Measurements from ENCODE around the gene CMKLR1. TPM values are rescaled to one million over a fixed set of nuclear protein-coding genes. Genes with fewer than 3 reads are reported as not detected.

CMKLR1 gene
- total RNA-seq, 3 donors from 2014 or later (not counting 1 experiment from before 2014, with no cell fraction given) = 40.7 to 99.1 (median 63.2) TPM

DNA sequence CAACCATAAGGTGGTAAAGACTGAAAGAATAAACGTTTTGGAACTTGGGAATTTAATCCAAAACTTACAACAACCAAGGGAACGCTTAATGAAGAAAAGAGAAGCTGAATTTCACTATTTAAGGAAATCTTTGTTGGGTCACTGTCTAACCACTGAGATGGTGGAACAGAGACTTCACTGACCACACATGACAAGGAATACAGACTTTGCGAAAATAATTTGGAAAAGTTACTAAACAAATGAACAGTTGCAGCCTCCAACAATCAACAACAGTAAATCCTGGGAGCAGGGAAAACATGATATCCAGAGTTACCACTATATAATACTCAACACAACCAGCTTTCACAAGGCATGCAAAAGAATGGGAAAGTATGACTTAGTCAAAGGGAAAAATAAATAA, 79.1 kb downstream of the CMKLR1 start:
- Mint-ChIP-seq H3K36me3 (peaks cover 22% of the 10 kb centered on the region), H3K27ac (no peak overlapping the region), H3K9me3 (peaks cover 4 to 11% of the 10 kb centered on the region in 2 donors), H3K4me1 (peaks cover 5 to 6% of the 10 kb centered on the region in 2 donors), H3K27me3 (ENCODE audit: low read depth in 2 of 2) (peaks cover 0 to 2% of the 10 kb centered on the region in 2 donors), H3K4me3 (no peak overlapping the region)
- H3K4me3 ChIP-seq (ENCODE audit: low read length) = no peak overlapping the region
- 100% methylated on average over 1 of the region's 3 CpGs for WGBS (ENCODE audit: insufficient coverage)
- intact Hi-C loops (cut with micrococcal nuclease) = no loop called here
- no peak for DNase-seq
- no peak for ATAC-seq
- no peaks in the 10 kb centered on the region for H3K4me1 ChIP-seq (ENCODE audit: control insufficient read depth, insufficient read depth, low read length)
- no peak overlapping the region for H3K27ac ChIP-seq (ENCODE audit: low read length)
- peaks cover 2% of the 10 kb centered on the region for H3K9me3 ChIP-seq (ENCODE audit: control insufficient read depth, insufficient read depth, low read length)
- no peaks in the 10 kb centered on the region for H3K27me3 ChIP-seq (ENCODE audit: control insufficient read depth, insufficient read depth, low read length)
- H3K36me3 ChIP-seq (ENCODE audit: control insufficient read depth, insufficient read depth, low read length) = no peaks in the 10 kb centered on the region
- TF ChIP-seq, protein P1, sequence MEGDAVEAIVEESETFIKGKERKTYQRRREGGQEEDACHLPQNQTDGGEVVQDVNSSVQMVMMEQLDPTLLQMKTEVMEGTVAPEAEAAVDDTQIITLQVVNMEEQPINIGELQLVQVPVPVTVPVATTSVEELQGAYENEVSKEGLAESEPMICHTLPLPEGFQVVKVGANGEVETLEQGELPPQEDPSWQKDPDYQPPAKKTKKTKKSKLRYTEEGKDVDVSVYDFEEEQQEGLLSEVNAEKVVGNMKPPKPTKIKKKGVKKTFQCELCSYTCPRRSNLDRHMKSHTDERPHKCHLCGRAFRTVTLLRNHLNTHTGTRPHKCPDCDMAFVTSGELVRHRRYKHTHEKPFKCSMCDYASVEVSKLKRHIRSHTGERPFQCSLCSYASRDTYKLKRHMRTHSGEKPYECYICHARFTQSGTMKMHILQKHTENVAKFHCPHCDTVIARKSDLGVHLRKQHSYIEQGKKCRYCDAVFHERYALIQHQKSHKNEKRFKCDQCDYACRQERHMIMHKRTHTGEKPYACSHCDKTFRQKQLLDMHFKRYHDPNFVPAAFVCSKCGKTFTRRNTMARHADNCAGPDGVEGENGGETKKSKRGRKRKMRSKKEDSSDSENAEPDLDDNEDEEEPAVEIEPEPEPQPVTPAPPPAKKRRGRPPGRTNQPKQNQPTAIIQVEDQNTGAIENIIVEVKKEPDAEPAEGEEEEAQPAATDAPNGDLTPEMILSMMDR (IDR thresholded peaks at IDR 0.05) = no peak

- Mint-ChIP-seq H3K27me3 (ENCODE audit: low read depth in 2 of 2) (peaks cover 0 to 6% of the 10 kb centered on the region in 2 donors), H3K9me3 (peaks cover 4 to 11% of the 10 kb centered on the region in 2 donors), H3K36me3 (peaks cover 22% of the 10 kb centered on the region), H3K4me3 (no peak overlapping the region), H3K27ac (no peak overlapping the region), H3K4me1 (peaks cover 11 to 16% of the 10 kb centered on the region in 2 donors)
- no peaks in the 10 kb centered on the region for H3K27me3 ChIP-seq (ENCODE audit: control insufficient read depth, insufficient read depth, low read length)
- no peak overlapping the region for H3K27ac ChIP-seq (ENCODE audit: low read length)
- ATAC-seq (no peak), DNase-seq (no peak)
- intact Hi-C loops (cut with micrococcal nuclease) = no loop called here
- peaks cover 5% of the 10 kb centered on the region for H3K4me1 ChIP-seq (ENCODE audit: control insufficient read depth, insufficient read depth, low read length)
- TF ChIP-seq, protein P1 (IDR thresholded peaks at IDR 0.05) = no peak
- peaks cover 2% of the 10 kb centered on the region for H3K9me3 ChIP-seq (ENCODE audit: control insufficient read depth, insufficient read depth, low read length)
- H3K36me3 ChIP-seq (ENCODE audit: control insufficient read depth, insufficient read depth, low read length) = no peaks in the 10 kb centered on the region
- WGBS (ENCODE audit: insufficient coverage) = 94% methylated on average over 2 of the region's 4 CpGs
- no peak overlapping the region for H3K4me3 ChIP-seq (ENCODE audit: low read length)
Observed at GRCh38 chr12:108257610-108258106, 81.5 kb downstream of the CMKLR1 start.

- ATAC-seq (peak in 1 of 3 donors; percentile 32), DNase-seq (no peak)
- no peaks in the 10 kb centered on the region for H3K36me3 ChIP-seq (ENCODE audit: control insufficient read depth, insufficient read depth, low read length)
- TF ChIP-seq, protein P1 (IDR thresholded peaks at IDR 0.05) = no peak
- peaks cover 0 to 6% of the 10 kb centered on the region in 2 donors for H3K27me3 Mint-ChIP-seq (ENCODE audit: low read depth in 2 of 2)
- no peak overlapping the region for H3K4me3 Mint-ChIP-seq
- peaks cover 2 to 11% of the 10 kb centered on the region in 2 donors for H3K9me3 Mint-ChIP-seq
- H3K4me1 Mint-ChIP-seq = peaks cover 11 to 16% of the 10 kb centered on the region in 2 donors
- H3K4me3 ChIP-seq (ENCODE audit: low read length) = no peak overlapping the region
- no peak overlapping the region for H3K27ac Mint-ChIP-seq
- H3K27me3 ChIP-seq (ENCODE audit: control insufficient read depth, insufficient read depth, low read length) = no peaks in the 10 kb centered on the region
- peaks cover 5% of the 10 kb centered on the region for H3K4me1 ChIP-seq (ENCODE audit: control insufficient read depth, insufficient read depth, low read length)
- 49% methylated on average over 3 of the region's 3 CpGs for WGBS (ENCODE audit: insufficient coverage)
- H3K36me3 Mint-ChIP-seq = peaks cover 22% of the 10 kb centered on the region
- H3K27ac ChIP-seq (ENCODE audit: low read length) = no peak overlapping the region
- H3K9me3 ChIP-seq (ENCODE audit: control insufficient read depth, insufficient read depth, low read length) = peaks cover 2% of the 10 kb centered on the region
- intact Hi-C loops (cut with micrococcal nuclease) = no loop called here
Observed at GRCh38 chr12:108257004-108257403, 82.1 kb downstream of the CMKLR1 start.

GRCh38 chr12:108255252-108255602, 83.9 kb downstream of the CMKLR1 start:
- peaks cover 0 to under 1% of the 10 kb centered on the region in 2 donors for H3K9me3 Mint-ChIP-seq
- H3K4me3 ChIP-seq (ENCODE audit: low read length) = no peak overlapping the region
- H3K4me1 ChIP-seq (ENCODE audit: control insufficient read depth, insufficient read depth, low read length) = peaks cover 5% of the 10 kb centered on the region
- TF ChIP-seq, protein P1 (IDR thresholded peaks at IDR 0.05) = no peak
- no peaks in the 10 kb centered on the region for H3K9me3 ChIP-seq (ENCODE audit: control insufficient read depth, insufficient read depth, low read length)
- no peak for DNase-seq
- intact Hi-C loops (cut with micrococcal nuclease) = no loop called here
- H3K27ac ChIP-seq (ENCODE audit: low read length) = no peak overlapping the region
- no peak overlapping the region for H3K4me3 Mint-ChIP-seq
- peaks cover 12% of the 10 kb centered on the region for H3K36me3 Mint-ChIP-seq
- ATAC-seq = no peak
- 100% methylated on average over 3 of the region's 3 CpGs for WGBS (ENCODE audit: insufficient coverage)
- no peaks in the 10 kb centered on the region for H3K36me3 ChIP-seq (ENCODE audit: control insufficient read depth, insufficient read depth, low read length)
- peaks cover 0 to 6% of the 10 kb centered on the region in 2 donors for H3K27me3 Mint-ChIP-seq (ENCODE audit: low read depth in 2 of 2)
- peaks cover 11 to 16% of the 10 kb centered on the region in 2 donors for H3K4me1 Mint-ChIP-seq
- no peak overlapping the region for H3K27ac Mint-ChIP-seq
- H3K27me3 ChIP-seq (ENCODE audit: control insufficient read depth, insufficient read depth, low read length) = no peaks in the 10 kb centered on the region
